Stimulated activated CD8-positive, alpha-beta memory T cell treated with anti-CD3 and anti-CD28 coated beads, Interleukin-4, amount 100 ng/mL, for 48 hours (primary cell): ENCODE measurements around the gene STOX2.

ENCODE experiments used
- DNase-seq: peaks from one replicate; pipeline ENCODE4 v3.0.0-alpha.2; 2020

STOX2 gene, protein sequence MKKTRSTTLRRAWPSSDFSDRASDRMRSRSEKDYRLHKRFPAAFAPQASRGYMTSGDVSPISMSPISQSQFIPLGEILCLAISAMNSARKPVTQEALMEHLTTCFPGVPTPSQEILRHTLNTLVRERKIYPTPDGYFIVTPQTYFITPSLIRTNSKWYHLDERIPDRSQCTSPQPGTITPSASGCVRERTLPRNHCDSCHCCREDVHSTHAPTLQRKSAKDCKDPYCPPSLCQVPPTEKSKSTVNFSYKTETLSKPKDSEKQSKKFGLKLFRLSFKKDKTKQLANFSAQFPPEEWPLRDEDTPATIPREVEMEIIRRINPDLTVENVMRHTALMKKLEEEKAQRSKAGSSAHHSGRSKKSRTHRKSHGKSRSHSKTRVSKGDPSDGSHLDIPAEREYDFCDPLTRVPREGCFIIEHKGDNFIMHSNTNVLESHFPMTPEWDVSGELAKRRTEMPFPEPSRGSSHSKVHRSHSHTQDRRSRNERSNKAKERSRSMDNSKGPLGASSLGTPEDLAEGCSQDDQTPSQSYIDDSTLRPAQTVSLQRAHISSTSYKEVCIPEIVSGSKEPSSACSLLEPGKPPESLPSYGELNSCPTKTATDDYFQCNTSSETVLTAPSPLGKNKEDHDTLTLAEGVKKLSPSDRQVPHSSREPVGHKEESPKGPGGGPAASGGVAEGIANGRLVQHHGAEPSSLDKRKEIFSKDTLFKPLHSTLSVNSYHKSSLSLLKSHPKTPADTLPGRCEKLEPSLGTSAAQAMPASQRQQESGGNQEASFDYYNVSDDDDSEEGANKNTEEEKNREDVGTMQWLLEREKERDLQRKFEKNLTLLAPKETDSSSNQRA (N-terminal part only)

DNA sequence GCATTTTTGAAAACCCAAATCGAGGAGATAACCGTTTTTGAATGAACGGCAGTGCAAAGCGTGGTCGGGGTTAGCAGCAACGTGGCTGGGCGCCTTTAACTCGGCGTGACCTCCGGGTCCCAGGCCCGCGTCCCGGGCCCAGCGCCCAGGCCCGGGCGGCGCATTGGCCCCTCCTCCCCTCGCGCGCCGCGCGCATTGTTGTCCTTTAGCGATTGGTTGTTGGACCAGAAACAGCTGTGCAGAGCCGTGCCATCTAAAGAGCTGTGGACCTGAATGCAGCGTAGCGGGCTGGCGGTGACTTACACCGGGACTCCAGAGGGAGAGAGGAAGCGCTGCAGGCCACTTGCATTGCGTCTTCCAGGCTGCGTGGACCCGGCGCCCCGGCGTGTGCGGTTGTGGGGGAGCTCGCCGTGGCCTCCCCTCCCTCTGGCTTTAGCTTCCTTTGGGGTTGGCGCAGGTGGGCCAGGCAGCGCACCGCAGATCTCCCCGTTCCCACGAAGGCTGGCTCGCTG, at the start of gene STOX2:
Gene STOX2 (plus strand): TSS at position 227 of the 512 bp plus-strand sequence. CDS start 1,484 bp downstream, outside the sequence.
- peak; percentile 41 for DNase-seq

DNA sequence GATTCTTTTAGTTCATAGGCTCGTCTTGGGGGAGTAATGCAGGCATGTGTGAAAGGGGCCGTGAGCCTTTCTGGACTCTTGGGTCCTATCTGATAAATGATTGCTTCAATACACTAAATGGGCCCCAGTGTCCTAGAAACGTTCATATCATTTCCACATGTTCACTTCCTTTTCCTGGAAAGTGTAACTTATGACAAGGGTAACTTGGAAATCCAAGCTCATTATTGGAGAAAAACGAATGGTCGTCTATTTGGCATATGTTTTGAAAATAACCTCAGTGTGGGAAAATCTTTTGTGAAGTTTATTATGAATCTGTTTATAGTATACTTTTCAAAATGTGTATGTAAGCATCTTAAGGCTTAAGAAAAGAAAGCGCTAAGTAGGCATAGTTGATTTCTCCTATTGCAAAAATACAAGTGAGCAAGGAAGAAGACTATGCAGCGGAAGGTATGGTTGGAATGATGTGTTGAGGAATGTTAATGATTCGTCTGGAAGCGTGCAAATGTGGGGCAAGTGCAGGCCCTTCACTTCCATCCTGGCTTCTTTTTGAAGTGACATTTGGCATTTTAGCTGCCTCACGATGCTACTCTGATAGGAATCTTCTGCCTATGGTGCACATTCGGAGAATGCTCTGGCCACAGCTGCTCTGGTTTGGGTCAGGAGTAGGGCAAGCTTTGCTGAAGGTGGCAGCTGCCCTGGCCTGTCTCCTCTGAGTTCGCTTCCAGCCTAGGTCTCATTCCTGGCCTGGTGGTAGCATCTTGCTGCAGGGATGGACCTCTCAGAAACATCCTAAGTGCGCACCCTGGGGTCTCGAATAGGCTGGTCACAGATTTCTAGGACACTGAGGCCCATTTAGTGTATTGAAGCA, 49.5 kb upstream of the STOX2 start:
- no peak for DNase-seq

DNA sequence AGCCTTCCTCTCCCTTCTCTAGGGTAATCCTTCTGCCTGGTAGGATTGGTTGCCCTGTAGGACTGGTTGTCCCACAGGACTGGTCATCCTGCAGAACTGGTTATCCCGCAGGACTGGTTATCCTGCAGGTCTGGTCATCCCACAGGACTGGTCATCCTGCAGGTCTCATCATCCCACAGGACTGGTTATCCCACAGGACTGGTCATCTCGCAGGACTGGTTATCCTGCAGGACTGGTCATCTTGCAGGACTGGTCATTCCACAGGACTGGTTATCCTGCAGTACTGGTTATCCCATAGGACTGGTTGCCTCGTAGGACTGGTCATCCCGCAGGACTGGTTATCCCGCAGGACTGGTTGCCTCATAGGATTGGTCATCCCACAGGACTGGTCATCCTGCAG, 48.1 kb upstream of the STOX2 start:
- no peak for DNase-seq

DNA sequence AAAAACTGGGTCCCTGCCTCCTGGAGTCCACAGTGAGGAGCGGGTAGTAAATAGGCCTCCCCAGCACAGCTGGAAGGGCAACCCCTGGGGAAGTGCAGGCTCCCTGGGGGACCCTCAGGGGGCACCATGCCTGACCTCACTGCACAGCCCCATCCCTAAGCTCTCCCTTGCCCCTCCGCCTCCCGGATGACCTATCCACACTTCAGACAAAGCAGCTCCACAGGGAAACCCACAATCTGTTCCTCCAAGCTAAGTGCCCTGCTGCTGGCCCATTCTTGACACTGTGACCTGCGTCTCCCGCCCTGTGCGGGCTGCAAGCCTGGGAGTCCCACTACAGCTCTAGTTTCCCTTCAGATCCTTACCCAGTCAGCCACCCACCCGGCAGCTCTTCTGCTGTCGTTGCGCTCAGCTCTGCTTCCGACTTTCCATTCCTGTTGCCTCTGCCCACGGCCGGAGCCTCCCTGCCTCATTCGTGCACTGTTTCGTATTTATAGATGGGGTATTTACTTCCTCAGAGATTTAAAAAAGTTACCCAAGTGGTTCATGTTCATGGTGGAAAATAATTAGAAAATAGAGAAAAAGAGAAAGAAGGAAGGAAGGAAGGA, 47.0 kb upstream of the STOX2 start:
- DNase-seq: no peak

DNA sequence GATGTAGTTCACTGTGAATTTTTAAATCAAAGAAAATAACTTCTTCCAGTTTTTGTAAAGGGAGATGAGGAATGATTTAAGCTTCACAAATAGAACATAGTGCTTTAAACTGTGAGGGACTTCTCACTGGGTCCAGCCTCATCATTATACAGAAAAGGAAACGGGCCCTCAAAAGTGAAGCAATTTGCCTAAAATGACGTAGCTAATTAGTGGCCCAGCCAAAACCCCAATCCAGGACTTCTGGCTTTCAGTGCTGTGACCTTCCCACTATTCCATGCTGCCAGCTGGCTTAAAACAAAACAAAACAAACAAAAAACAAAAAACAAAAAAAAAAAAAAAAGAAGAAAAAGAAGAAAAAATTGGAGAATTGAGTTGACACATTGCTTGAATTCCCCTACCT, 45.0 kb upstream of the STOX2 start:
- no peak for DNase-seq

DNA sequence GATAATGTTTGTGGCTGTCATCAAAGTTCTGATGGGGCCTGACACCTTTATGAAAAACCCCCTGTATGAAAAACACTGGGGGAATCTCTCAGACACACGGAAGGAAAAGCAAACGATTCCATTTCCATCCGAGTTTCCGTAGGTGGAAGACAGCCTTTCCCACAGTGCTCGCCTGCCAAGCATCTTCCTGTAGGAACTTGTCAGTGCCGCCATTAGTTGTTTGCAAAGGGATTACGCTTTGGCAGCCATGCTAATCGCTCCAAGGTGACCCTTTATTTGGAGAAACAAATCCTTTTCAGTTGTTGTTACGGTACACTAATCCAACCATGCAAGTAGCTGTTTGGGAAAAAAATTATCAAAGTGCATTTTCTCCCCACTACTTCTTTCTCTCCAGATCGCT, 44.4 kb upstream of the STOX2 start:
- DNase-seq: no peak

DNA sequence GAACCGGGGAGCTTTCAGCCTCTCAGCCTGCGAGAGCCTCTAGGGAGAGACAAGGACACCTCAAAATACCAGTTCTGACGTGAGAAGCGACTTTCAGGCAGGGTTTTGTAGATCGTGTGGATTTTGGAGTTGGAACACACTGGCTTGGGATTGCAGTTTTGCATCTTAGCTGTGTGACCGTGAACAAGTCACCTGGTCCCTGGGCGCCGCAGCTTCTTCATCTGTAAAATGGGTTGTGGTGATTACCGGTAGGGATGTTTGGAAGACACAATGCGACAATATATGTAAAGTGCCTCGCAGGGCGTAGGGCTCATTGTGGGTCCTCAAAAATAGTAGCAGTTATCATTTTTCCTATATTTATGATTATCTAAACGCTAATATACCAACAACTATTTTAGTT, 43.7 kb upstream of the STOX2 start:
- no peak for DNase-seq

DNA sequence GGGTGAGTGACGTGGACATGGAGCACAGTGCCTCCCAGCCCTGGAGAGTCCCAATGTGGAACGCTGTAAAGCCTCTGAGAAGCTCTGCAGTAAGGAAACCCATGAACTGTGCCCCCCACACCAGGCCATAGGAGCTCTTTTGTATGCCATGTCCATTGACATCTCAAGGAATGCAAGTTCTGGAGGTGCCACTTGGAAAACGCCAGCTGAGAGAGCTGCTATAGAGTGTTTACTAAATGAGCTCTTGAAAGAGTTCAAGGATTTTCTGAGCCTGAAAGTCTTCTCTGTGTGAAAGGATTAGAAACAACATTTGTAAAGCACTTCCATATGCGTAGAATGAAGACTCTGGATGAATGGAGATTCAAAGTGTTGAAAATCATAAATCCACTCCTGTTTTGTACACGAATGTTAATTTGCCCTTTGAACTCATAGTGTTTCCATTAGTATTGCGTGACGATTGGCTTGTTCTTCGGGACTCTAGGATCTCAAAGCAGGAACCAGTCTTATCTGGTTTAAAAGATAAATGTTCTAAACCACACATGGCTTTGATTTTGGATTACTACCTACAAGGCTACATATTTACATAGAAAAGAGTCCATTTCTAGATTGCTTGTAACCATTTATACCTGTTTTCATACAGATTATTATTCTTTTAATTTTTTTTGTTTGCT, 41.8 kb upstream of the STOX2 start:
- no peak for DNase-seq

DNA sequence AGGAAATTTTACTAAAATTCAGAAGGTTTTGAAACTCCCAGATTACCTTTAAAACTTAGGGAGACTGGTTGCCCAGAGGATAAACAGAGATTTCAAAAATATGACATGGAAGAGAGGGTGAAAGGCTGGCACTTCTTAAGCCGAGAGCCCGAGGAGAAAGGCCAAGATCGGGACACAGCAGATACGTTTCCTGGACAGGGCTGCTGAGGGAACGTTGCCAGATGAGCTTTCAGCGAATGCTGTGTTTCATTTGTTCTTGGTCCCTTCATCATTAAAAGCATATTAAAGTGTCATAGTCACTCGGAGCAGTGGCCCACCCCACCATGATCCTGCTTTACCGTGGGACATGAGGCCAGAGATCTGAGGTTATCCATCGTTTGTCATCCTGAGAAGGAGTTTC, 37.9 kb upstream of the STOX2 start:
- no peak for DNase-seq

DNA sequence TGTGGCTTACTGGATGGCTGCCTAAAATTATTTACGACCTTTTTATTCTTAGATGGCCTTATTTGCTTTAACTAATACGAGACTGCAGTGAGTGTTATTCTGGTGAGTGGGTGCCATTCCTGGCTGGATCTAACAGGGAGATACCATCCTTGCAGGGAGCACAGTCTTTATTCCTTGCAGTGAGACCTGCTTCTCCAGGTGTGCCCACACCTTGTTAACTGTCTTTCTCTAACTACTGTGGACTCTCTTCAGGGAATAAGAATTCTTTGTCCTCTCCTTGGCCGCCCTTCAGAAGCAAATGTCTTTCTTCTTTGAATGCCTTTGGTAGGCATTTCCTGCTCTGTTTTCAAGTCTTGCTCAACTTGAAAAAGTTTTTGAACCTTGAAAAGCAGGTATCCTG, 34.1 kb upstream of the STOX2 start:
- DNase-seq: no peak

DNA sequence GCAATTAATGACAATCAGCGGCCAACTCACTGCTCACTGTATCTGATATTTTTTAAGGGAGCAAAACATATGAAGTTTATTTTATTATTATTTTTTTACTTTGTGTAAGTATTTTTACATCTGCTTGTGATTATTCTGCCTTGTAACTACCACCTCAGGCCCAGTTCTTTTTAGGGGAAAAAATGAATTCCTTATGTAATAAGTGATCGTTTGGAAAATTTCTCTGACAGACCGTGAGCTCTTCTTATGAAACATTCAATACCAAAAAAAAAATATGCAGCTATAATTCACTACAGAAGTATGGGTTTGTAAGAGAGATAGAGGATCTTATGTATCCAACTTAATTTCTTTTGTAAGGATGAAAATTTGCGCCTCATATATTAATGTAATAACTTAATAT, 33.5 kb upstream of the STOX2 start:
- DNase-seq: no peak

DNA sequence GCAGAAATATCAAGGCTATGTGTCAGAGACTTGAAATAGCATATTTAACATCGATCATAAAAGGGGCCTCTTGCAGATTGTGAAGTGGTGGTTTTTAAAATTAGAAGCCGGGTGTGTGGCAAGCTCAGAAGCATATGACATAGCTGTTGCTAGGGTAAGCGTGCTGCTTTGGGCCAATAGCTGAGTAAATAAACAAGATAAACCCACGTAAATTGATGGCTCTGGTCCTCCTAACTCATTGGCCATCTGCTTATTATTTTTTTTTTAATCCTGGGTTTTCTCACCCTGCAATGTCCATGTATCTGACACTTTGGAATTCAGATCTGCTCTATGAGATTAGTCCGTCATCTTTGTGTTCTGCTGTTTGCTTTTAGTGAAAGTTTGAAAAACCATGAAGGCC, 32.6 kb upstream of the STOX2 start:
- no peak for DNase-seq

DNA sequence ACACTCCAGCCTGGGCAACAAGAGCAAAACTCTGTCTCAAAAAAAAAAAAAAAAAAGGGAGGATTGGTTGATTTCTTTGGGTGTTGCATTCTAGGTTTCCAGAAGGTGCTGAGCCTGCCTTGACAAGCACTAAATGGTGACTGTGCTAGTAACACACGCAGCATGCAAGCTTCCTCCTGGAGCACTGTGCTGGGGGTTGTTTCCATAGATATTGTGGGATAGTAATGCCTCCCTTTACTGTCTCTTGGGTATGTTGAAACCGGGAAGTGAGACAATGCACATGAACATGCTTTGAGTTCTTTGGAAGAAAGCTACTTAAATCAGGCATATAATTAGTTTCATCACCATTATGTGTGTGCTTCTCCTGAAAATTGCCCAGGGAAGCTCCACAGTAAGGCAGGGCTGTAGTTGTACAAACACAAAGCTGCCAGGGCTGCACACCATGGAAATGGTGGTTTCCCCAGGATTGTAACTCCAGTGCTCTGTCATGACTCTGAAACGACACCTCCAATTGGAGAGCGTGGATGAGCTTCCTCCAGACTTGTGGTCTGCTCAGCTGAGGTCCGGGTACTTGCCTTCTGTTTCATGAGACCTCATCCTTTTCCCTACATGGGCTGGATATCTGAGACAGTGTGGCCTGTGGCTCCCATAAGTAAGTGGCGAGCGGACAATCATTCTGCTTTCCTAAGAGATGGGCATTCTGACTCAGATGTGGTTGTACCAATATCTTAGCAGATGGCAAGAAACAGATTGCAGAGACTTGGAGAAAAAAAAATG, 31.5 kb upstream of the STOX2 start:
- no peak for DNase-seq

DNA sequence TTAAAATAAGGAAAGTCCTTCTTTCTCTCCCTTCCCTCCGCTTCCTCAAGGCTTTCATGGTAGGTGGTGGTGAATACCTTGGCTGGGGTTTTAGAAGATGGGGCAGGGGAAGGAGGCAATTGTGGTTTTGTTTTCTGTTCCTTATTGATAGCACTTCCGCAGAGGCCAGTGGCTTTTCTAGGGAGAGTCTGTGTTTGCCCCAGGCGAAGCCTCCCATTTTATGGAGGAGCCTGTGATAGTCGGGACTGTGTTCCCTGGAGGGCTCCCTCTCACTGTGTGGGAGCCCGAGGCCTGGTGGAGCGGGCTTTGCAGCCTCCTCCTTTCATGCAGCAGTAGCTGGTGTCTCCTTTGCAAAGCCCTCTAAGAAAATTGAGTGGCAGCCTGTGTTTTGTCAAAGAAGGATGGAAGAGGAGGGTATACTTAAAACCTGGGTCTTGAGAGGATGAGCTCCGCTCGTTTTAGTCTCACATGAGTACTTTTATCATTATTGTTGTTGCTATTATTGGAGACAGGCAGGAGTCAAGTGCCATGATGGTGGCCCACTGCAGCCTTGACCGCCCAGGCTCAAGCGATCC, 29.8 kb upstream of the STOX2 start:
- DNase-seq: no peak

DNA sequence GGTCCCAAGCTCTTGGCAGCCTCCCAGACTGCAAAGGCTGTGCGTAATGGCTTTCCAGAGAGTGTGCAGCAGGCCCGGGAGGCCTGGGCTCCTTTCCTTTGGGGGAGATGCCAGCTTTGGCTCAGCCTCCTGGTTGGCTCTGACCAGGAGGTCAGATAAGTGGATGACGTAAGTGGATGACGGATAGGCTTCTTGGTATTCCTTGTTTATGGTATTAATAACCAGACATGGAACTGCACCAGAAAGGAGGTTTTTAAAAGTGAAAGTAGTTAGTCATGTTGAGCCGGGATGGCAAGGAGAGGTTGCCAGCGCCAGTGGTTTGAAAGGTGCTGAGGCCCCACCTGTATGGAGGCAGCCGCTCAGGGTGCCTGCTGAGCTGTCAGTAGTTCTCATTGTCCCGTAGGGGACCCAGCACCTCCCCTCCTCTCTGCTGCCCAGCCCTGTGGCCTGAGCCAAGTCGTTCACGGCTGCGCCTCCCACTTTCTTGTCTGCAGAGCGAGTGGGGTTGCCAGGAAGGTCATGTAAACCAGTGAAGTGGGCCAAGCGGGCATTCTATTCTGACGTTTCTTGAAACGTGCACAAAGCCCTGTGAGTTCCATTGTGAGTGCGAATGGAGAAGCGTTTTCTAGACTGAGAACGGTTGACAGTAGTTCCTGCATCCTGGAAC, 28.7 kb upstream of the STOX2 start:
- no peak for DNase-seq

DNA sequence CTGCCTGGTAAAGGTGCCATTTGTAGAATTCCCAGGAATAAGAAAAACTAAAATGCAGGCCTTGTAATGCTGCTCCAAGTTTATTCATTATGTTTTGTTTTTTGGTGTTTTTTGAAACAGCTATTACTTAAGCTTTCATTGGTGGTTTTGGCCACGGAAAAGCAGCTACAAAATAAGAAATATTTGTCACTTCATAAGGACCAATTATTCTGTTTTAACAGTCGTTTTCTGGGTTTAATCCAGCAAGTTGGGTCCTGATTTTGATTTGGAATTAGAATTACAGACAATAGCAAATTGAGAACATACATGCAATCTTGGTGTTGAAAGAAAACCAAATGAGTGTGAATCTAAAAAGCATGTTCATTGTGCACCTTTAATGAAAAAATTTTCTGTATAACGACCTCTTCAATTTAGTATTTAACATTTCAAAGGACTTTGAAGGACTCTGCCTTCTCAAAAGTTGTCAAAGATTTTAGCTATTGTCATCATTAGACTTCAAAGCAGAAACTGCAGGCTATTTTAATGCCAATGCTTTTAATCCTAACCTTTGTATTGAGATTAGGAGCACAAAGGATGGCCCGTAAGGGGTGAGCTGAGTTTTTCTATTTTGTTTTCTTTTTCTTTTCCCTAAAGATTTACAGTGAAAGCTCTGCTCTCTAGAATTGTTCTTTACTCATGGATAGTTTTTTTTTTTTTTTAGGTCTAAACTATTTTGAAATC, 26.7 kb upstream of the STOX2 start:
- no peak for DNase-seq

DNA sequence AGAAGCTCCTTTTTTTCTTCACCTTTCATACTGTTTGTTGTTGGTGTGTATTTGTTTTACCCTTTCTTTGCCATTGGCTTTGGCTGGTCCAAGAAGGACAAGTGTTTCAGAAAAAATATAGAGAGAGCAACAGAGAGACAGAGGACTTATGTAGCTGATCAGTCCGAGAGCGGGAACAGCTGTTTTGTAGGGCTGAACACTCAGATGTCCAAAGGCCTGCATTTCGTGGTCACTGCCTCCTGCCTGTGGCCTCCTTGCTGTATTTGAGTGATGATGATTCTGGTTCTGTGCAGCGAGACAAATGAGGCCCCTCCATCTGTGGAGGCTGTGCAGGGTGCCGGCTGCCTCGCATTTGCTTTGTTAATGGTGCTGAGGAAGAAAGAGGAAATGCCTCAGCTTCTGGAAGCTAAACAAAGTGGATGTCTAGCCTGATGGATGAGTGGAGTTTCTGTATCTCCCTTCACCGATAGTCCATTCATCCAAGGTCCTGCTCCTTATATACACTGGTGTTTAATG, 19.8 kb upstream of the STOX2 start:
- no peak for DNase-seq

DNA sequence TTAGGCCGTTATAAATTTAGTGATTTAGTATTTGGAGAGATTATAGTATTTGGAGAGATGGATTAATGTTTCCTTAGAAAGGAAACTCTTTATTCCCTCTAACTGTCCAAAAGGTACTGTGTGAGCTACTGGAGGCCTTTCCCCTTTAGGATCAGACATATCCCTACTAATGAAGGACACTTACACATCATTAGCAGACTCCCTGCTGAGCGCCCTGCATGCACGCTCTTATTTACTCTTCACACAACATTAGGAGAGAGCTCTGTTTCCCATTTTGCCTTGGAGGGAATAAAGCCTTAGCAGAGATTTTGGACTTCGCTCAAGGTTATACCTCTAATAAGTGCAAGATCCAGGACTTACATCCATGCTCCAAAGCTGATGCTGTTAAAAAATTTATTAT, 17.8 kb upstream of the STOX2 start:
- no peak for DNase-seq

DNA sequence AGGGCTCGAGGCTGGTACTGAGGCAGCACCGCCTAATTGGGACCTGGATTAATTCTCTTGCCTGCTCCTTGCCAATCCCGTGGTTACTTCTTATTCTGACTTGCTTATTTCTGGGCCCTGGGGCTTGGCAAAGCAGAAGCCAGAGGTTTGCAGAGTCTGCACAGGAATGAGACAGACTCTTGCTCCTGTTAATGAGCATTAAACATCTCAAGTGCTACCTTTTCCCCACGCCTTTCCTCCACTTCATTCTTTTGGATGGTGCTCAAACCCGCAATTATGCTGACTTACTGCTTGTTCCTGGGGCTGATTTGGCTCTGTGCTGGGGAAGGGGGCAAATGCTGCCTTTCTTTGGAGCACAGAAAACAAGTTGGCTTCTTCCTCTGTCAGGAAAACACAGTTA, 16.5 kb upstream of the STOX2 start:
- no peak for DNase-seq
